H54 (cell line): ENCODE measurements around the gene PAH.

Experiments used
- DNase-seq: peaks from one replicate; pipeline ENCODE4 v3.0.0; 2011; ENCODE audit warnings: low spot score, mixed read lengths; ENCODE audit not compliant: insufficient read length
- FAIRE-seq: peaks from 3 replicates; lab custom pipeline; 2011; peaks lifted over from hg19 to GRCh38; lab: Jason Lieb, UNC
- POLR2A ChIP-seq: IDR thresholded peaks from 2 replicates; pipeline ENCODE4 v1.6.1; 2011; ENCODE audit warnings: low read depth, mild to moderate bottlenecking, low read length

Gene PAH

GRCh38 chr12:102927220-102927619 is 10.2 kb upstream of the PAH start:
- DNase-seq (no peak), FAIRE-seq (no peak)
- TF ChIP-seq POLR2A: no peak

GRCh38 chr12:102921240-102921639 is 4.2 kb upstream of the PAH start:
- DNase-seq (no peak), FAIRE-seq (no peak)
- TF ChIP-seq POLR2A: no peak

GRCh38 chr12:102920271-102920670 is 3.2 kb upstream of the PAH start:
- no peak for TF ChIP-seq POLR2A
- FAIRE-seq (no peak), DNase-seq (no peak)

GRCh38 chr12:102918840-102919239 is 1.8 kb upstream of the PAH start:
- FAIRE-seq (no peak), DNase-seq (no peak)
- TF ChIP-seq POLR2A: no peak

GRCh38 chr12:102916252-102917025 is 605 bp downstream of the PAH start:
- no peak for TF ChIP-seq POLR2A
- FAIRE-seq (no peak), DNase-seq (no peak)

GRCh38 chr12:102913453-102914226 is 3.4 kb downstream of the PAH start:
- TF ChIP-seq POLR2A: no peak
- no peak for FAIRE-seq
- DNase-seq: no peak

- DNase-seq: no peak
- no peak for TF ChIP-seq POLR2A
- FAIRE-seq: no peak
Observed at GRCh38 chr12:102912258-102912657, 4.8 kb downstream of the PAH start.

GRCh38 chr12:102911320-102911719 is 5.7 kb downstream of the PAH start:
- DNase-seq (no peak), FAIRE-seq (no peak)
- TF ChIP-seq POLR2A: no peak

- FAIRE-seq: no peak
Observed at GRCh38 chr12:102910792-102911191, 6.3 kb downstream of the PAH start.

GRCh38 chr12:102910137-102910536 is 6.9 kb downstream of the PAH start:
- no peak for TF ChIP-seq POLR2A
- no peak for FAIRE-seq
- no peak for DNase-seq

More at GRCh38 chr12:102910792-102911191, 6.3 kb downstream of the PAH start:
- no peak for DNase-seq
- no peak for TF ChIP-seq POLR2A

GRCh38 chr12:102907918-102908317 is 9.1 kb downstream of the PAH start:
- no peak for DNase-seq
- FAIRE-seq: no peak
- no peak for TF ChIP-seq POLR2A

- FAIRE-seq (no peak), DNase-seq (no peak)
- TF ChIP-seq POLR2A: no peak
Observed at GRCh38 chr12:102905229-102905628, 11.8 kb downstream of the PAH start.

GRCh38 chr12:102903337-102904007 is 13.6 kb downstream of the PAH start:
- FAIRE-seq (no peak), DNase-seq (no peak)

GRCh38 chr12:102902093-102902492 is 15.0 kb downstream of the PAH start:
- DNase-seq (no peak), FAIRE-seq (no peak)
- no peak for TF ChIP-seq POLR2A

More at GRCh38 chr12:102903337-102904007, 13.6 kb downstream of the PAH start:
- no peak for TF ChIP-seq POLR2A
